ENCODE measurements around the gene FGFR3. TPM values are rescaled to one million over a fixed set of nuclear protein-coding genes. Genes with fewer than 3 reads are reported as not detected.

Gene FGFR3
- total RNA-seq, 1 experiment from 2014 or later = 8.9 TPM

- Histone ChIP-seq H3K27me3 (no peaks in the 10 kb centered on the region), H3K4me3 (no peak overlapping the region), H3K9me3 (no peaks in the 10 kb centered on the region), H3K36me3 (no peaks in the 10 kb centered on the region)
- DNase-seq = no peak
These were observed 28.4 kb upstream of the FGFR3 start for GRCh38 chr4:1764670-1765069.

- DNase-seq = no peak
- H3K9me3 ChIP-seq = no peaks in the 10 kb centered on the region
- H3K4me3 ChIP-seq = no peak overlapping the region
These were observed 27.6 kb upstream of the FGFR3 start for GRCh38 chr4:1765409-1766072.

GRCh38 chr4:1766106-1767060 lies 26.7 kb upstream of the FGFR3 start:
- H3K27me3 ChIP-seq = no peaks in the 10 kb centered on the region
- no peak for DNase-seq
- no peak overlapping the region for H3K4me3 ChIP-seq
- H3K36me3 ChIP-seq = no peaks in the 10 kb centered on the region
- no peaks in the 10 kb centered on the region for H3K9me3 ChIP-seq

More at GRCh38 chr4:1765409-1766072, 27.6 kb upstream of the FGFR3 start:
- no peaks in the 10 kb centered on the region for H3K27me3 ChIP-seq
- H3K36me3 ChIP-seq = no peaks in the 10 kb centered on the region

GRCh38 chr4:1767061-1767769 lies 25.9 kb upstream of the FGFR3 start:
- Histone ChIP-seq H3K4me3 (no peak overlapping the region), H3K27me3 (no peaks in the 10 kb centered on the region), H3K9me3 (no peaks in the 10 kb centered on the region), H3K36me3 (no peaks in the 10 kb centered on the region)
- peak; percentile 16 for DNase-seq

- Histone ChIP-seq H3K36me3 (no peaks in the 10 kb centered on the region), H3K27me3 (no peaks in the 10 kb centered on the region), H3K9me3 (no peaks in the 10 kb centered on the region), H3K4me3 (no peak overlapping the region)
- DNase-seq = peak; percentile 53
These were observed 25.2 kb upstream of the FGFR3 start for GRCh38 chr4:1767770-1768366.

- H3K4me3 ChIP-seq = no peak overlapping the region
- DNase-seq = no peak
- no peaks in the 10 kb centered on the region for H3K36me3 ChIP-seq
- no peaks in the 10 kb centered on the region for H3K27me3 ChIP-seq
- H3K9me3 ChIP-seq = no peaks in the 10 kb centered on the region
These were observed 24.6 kb upstream of the FGFR3 start for GRCh38 chr4:1768367-1769034.

GRCh38 chr4:1769692-1770091 lies 23.4 kb upstream of the FGFR3 start:
- no peaks in the 10 kb centered on the region for H3K36me3 ChIP-seq
- H3K9me3 ChIP-seq = no peaks in the 10 kb centered on the region
- H3K27me3 ChIP-seq = no peaks in the 10 kb centered on the region
- DNase-seq = no peak
- H3K4me3 ChIP-seq = no peak overlapping the region

- no peaks in the 10 kb centered on the region for H3K36me3 ChIP-seq
- H3K4me3 ChIP-seq = no peak overlapping the region
- DNase-seq = no peak
- H3K27me3 ChIP-seq = no peaks in the 10 kb centered on the region
- no peaks in the 10 kb centered on the region for H3K9me3 ChIP-seq
These were observed 22.8 kb upstream of the FGFR3 start for GRCh38 chr4:1770245-1770644.

GRCh38 chr4:1770791-1771231 lies 22.3 kb upstream of the FGFR3 start:
- Histone ChIP-seq H3K27me3 (no peaks in the 10 kb centered on the region), H3K4me3 (no peak overlapping the region), H3K36me3 (no peaks in the 10 kb centered on the region), H3K9me3 (no peaks in the 10 kb centered on the region)
- DNase-seq = no peak

- no peaks in the 10 kb centered on the region for H3K36me3 ChIP-seq
- H3K9me3 ChIP-seq = no peaks in the 10 kb centered on the region
These were observed 21.4 kb upstream of the FGFR3 start for GRCh38 chr4:1771555-1772305.

GRCh38 chr4:1772853-1773538 lies 20.1 kb upstream of the FGFR3 start:
- Histone ChIP-seq H3K4me3 (no peak overlapping the region), H3K27me3 (no peaks in the 10 kb centered on the region), H3K36me3 (no peaks in the 10 kb centered on the region), H3K9me3 (no peaks in the 10 kb centered on the region)
- DNase-seq = no peak

More at GRCh38 chr4:1771555-1772305, 21.4 kb upstream of the FGFR3 start:
- no peak for DNase-seq
- no peaks in the 10 kb centered on the region for H3K27me3 ChIP-seq
- H3K4me3 ChIP-seq = no peak overlapping the region

GRCh38 chr4:1773754-1774153 lies 19.3 kb upstream of the FGFR3 start:
- Histone ChIP-seq H3K4me3 (no peak overlapping the region), H3K27me3 (no peaks in the 10 kb centered on the region), H3K9me3 (no peaks in the 10 kb centered on the region), H3K36me3 (no peaks in the 10 kb centered on the region)
- no peak for DNase-seq

- DNase-seq = peak; percentile 16
- H3K9me3 ChIP-seq = no peaks in the 10 kb centered on the region
- H3K27me3 ChIP-seq = no peaks in the 10 kb centered on the region
- no peaks in the 10 kb centered on the region for H3K36me3 ChIP-seq
- H3K4me3 ChIP-seq = no peak overlapping the region
These were observed 17.2 kb upstream of the FGFR3 start for GRCh38 chr4:1775731-1776500.

- no peak for DNase-seq
- Histone ChIP-seq H3K4me3 (no peak overlapping the region), H3K36me3 (no peaks in the 10 kb centered on the region)
These were observed 16.5 kb upstream of the FGFR3 start for GRCh38 chr4:1776521-1777161.

More at GRCh38 chr4:1776521-1777161, 16.5 kb upstream of the FGFR3 start:
- no peaks in the 10 kb centered on the region for H3K9me3 ChIP-seq
- H3K27me3 ChIP-seq = no peaks in the 10 kb centered on the region
